ENCODE results near the gene POU2F2.

DNA sequence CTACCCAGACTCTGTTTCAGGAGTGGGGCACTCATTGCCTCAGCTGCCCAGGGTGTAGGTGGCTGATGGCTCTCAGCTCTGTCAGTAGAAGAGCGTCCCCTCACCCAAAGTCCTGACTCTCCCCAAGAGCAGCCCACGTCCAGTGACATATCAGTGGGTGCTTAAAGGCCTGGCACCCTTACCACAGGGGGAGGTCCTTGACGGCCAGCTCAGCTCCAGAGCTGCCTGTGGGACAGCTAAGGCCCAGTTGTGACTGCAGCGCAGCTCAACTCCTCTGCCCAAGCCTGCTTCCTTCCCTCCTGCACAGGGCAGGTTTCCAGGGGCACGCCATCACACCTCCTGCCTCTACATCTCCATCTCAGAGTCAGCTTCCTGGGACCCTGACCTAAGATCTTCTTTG is 94.6 kb downstream of the POU2F2 start:
- TF ChIP-seq, protein P1, sequence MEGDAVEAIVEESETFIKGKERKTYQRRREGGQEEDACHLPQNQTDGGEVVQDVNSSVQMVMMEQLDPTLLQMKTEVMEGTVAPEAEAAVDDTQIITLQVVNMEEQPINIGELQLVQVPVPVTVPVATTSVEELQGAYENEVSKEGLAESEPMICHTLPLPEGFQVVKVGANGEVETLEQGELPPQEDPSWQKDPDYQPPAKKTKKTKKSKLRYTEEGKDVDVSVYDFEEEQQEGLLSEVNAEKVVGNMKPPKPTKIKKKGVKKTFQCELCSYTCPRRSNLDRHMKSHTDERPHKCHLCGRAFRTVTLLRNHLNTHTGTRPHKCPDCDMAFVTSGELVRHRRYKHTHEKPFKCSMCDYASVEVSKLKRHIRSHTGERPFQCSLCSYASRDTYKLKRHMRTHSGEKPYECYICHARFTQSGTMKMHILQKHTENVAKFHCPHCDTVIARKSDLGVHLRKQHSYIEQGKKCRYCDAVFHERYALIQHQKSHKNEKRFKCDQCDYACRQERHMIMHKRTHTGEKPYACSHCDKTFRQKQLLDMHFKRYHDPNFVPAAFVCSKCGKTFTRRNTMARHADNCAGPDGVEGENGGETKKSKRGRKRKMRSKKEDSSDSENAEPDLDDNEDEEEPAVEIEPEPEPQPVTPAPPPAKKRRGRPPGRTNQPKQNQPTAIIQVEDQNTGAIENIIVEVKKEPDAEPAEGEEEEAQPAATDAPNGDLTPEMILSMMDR (IDR thresholded peaks at IDR 0.05) = no peak
- TF ChIP-seq POLR2A (IDR thresholded peaks at IDR 0.05) = no peak

Measured in adrenal gland (tissue), 5 donors.